ENCODE data around the gene PRKAR1B.
"Not testable (repeated sequence)": the region's sequence is repeated elsewhere in the genome, so short reads cannot be mapped to it uniquely, and the experiment has no call there.

PRKAR1B gene

GRCh38 chr7:756928-757560, 30.0 kb upstream of the PRKAR1B start:
- DNase-seq (ENCODE audit: low spot score): no peak

- DNase-seq (ENCODE audit: low spot score): no peak
These were observed 29.3 kb upstream of the PRKAR1B start for GRCh38 chr7:756231-756927.

- DNase-seq (ENCODE audit: low spot score): no peak
These were observed 28.3 kb upstream of the PRKAR1B start for GRCh38 chr7:755413-755805.

DNA sequence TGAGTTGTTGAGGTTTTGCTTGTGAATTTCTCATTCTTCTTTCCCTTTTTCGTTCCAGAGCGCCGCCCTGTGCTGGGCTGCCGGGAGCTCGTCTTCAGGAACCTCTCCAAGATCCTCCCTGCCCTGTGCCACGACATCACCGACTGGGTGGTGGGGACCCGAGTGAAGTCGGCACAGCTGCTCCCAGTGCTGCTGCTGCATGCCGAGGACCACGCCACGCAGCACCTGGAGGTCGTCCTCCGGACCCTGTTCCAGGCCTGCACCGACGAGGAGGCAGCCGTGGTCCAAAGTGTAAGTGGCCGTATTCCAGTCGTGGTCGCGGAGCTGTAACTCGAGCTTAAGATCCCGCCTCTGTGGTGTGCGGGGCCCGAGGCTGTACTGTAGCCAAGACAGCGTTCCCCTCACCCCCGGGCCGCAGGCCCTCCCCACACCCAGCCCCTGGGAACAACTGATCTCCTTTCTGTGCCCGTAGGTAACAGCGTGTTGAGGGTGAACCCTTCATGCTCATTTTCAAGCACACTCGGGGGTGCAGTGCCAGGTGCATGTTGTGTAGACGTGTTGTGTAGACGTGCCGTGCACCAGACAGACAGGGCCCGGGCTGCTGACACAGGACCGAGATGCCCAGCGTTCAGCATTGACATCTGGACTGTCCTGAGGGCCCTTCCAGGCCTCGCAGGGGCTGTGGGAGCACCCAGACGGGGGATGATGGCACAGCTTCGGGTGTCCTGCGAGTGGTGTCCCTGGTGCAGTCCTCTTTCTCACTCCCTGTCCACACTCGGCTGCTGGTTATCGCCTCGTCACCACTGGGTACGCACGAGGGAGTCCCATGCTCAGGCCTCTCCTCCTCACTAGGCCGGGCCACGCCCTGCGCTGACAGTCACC, 27.7 kb upstream of the PRKAR1B start:
- DNase-seq (ENCODE audit: low spot score): no peak

DNA sequence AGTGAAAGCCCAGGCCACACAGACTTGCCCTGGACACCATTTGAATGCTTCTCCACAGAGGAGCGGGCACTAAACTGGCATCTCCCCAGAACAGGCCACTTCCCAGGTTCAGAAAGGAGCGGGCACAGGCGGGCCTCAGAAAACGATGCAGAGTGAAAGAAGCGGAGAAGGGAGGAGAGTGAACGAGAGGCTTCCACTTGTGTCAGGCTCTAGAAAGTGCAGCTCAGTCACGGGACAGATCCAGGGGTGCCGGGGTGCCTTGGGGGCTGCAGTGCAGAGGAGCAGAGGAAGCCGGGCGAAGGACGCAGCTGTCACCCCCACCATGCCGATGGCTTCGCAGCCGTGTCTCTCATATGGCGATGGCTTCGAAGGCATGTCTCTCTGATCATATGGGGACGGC, 26.1 kb upstream of the PRKAR1B start:
- DNase-seq (ENCODE audit: low spot score): no peak

- DNase-seq (ENCODE audit: low spot score): not testable (repeated sequence)
These were observed 25.2 kb upstream of the PRKAR1B start for GRCh38 chr7:752256-752655.

GRCh38 chr7:751826-752225, 24.7 kb upstream of the PRKAR1B start:
- no peak for DNase-seq (ENCODE audit: low spot score)

DNA sequence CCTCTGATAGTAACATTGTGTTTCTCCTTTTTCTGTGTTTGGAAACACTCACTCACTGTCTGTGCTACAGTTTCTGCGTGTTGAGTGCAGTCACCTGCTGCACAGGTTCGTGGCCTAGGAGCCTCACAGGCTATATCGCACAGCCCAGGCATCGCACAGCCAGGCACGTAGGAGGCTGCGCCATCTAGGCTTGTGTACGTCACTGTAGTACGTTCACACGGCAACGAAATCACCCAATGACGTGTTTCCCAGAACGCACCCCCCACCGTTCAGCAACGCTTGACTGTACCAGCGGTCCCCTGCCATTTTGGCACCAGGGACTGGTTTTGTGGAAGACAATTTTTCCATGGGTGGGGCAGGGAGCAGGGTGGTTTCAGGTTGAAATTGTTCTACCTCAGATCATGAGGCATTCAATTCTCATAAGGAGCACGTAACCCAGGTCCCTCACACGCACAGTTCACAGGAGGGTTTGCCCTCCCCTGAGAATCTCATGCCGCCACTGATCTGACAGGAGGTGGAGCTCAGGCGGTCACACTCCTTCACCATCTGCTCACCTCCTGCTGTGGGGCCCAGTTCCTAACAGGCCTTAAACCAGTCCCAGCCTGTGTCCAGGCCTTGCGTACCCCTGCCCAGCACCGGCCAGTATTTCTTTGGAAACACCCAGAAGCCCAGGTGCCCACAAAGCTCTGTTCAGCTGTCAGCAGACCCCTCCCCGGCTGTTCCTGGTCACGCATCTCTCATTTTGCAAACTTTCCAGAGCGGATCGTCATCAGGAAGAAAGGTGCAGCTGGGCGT, 23.2 kb upstream of the PRKAR1B start:
- no peak for DNase-seq (ENCODE audit: low spot score)

DNA sequence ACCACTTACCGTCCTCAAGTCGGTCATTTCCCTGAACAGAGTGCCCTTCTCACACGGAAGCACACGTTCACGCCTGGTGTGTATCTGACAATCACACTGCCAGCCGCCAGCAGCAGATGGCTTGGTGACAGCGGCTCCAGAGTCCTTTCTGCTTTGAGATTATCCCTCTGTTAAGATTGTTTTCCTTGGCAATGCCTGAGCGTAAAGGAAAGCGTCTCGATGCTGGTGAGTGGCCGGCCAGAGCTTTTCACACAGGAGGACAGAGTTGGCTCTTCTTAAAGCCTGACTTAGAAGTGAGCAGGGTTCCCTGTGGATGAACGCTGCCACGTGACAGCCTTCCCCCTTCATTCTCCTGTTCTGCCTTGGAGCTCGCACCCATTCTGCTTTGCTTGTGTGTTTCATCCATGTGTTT, 22.1 kb upstream of the PRKAR1B start:
- DNase-seq (ENCODE audit: low spot score): no peak

- DNase-seq (ENCODE audit: low spot score): no peak
These were observed 21.4 kb upstream of the PRKAR1B start for GRCh38 chr7:748446-748845.

DNA sequence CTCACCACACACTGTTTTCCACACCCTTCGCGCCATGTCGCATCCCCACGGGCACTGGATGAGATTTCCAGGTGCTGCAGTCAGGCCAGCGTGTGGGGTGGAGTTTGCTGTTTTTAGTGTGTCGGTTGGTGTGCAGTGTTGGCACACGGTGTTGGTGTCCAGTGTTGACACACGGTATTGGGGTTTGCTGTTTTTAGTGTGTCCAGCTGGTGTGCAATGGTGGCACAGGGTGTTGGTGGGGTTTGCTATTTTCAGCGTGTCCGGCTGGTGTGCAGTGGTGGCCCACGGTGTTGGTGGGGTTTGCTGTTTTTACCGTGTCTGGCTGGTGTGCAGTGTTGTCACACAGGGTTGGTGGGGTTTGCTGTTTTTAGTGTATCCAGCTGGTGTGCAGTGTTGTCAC, 20.1 kb upstream of the PRKAR1B start:
- no peak for DNase-seq (ENCODE audit: low spot score)

DNA sequence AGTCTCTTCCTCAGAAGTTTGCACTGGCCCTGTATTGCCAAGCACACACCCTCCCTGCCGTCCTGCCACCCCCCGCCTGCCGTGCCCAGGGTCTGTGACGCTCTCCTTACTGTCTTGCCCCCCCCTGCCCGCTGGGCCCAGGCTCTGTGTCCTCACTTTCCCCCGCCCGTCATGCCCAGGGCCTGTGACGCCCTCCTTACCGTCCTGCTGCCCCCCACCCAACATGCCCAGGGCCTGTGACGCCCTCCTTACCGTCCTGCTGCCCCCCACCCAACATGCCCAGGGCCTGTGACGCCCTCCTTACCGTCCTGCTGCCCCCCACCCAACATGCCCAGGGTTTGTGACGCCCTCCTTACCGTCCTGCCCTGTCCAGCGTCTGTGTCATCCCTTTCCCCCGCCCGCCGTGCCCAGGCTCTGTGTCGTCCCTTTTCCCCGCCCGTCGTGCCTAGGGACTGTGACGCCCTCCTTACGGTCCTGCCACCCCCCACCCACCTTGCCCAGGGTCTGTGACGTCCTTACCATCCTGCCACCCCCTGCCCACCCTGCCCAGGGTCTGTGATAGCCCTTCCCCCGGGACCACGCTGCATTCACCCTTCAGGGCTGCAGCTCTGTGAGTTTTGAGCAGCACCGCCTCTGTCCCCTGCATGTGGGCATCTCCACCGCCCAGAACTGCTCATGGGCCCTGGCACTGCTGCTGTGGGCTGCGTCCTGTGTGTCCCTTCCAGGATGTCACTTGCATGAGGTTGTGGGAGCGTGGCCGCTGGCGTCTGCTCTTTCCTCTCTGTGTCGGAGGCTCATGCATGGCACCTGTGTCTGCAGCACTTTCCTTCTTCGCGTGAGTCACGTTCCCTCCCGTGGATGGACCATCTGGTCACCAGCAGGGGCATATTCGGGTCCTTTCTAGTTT, 19.3 kb upstream of the PRKAR1B start:
- no peak for DNase-seq (ENCODE audit: low spot score)

DNA sequence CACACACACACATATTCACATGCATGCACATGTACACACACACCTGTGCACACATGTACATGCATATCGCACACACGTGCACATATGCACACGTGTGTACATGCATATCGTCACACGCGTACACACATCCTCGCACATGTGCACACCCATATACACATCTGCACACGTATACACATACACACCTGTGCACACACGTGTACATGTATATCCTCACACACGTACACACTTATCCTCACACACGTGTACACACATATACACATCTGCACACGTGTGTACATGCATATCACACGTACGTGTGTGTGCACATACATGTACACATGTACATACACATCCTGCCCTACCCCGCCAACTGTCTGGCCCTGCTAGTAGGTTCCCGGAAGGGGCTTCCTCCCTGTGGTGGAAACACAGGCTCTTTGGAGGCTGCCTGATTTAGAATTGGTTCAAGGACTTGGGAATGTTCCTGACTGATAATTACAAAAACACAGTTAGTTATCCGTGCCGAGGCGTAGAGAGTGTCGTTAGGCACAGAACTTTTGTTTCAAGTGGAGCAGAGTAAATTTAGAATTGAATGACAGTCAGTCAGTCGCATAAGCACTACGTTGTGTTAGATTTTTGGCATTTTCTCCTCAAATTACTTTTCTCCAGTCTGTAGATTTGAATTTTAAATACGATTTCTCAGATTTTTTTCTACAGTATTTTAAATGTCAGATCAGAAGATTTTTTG, 18.5 kb upstream of the PRKAR1B start:
- DNase-seq (ENCODE audit: low spot score): no peak

DNA sequence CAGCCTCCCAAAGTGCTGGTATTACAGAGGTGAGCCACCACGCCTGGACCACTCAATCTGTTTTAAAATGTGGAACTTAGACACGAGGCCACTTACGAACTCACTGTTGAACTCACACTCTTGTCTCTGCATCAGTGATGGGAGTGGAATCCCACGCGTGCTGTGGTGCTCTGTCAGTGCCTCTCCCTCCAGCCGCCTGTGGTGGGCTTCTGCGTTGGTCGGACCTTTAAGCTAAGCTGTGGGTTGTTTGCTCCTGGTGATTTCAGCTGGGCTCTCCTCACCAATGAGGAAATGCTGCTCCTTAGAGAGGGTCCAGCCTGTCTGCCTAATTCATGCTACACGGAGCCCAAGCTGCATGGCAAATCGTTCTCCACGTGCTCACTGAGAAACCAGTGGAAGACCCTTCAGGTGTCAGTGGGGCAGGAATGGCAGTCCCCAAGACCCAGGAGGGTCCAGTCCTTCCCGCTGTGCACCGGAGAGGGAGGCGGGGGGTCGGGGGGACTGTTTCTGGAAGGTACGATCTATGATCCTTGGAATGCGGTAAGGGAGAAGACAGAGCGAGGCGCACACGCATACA, 17.9 kb upstream of the PRKAR1B start:
- DNase-seq (ENCODE audit: low spot score): no peak

- DNase-seq (ENCODE audit: low spot score): not testable (repeated sequence)
These were observed 17.0 kb upstream of the PRKAR1B start for GRCh38 chr7:744128-744520.

- DNase-seq (ENCODE audit: low spot score): not testable (repeated sequence)
These were observed 16.5 kb upstream of the PRKAR1B start for GRCh38 chr7:743341-744127.

DNA sequence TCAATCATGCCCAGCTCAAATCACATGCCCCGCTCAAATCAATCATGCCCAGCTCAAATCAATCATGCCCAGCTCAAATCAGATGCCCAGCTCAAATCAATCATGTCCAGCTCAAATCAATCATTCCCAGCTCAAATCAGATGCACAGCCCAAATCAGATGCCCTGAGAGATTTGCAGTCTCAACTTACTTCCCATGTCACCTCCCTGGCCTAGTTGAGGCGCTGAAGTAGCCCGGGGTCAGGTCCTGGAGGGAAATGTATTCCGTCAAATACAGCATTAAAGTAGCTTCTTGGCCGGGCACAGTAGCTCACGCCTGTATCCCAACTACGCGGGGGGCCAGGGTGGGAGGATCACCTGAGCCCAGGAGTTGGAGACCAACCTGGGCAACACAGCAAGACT, 15.7 kb upstream of the PRKAR1B start:
- no peak for DNase-seq (ENCODE audit: low spot score)

DNA sequence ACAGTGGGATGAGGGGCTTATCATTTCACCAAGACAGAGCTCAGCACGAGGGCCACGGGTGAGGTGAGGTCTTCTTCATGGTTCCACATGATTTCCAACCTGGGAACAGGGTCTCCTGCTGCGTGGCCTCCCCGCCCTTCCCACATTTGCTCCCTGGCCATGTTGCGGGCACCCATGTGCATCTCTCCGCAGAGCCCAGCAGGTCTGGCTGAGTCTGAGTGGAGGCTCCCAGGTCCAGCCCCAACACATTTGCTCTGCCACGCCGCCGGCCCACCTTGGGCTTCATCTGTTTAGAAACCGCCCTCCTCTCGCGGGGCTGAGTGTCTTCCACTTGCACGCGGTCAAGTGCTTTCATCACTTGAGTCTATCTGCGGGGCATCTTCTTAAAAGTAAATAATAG, 14.8 kb upstream of the PRKAR1B start:
- no peak for DNase-seq (ENCODE audit: low spot score)

DNA sequence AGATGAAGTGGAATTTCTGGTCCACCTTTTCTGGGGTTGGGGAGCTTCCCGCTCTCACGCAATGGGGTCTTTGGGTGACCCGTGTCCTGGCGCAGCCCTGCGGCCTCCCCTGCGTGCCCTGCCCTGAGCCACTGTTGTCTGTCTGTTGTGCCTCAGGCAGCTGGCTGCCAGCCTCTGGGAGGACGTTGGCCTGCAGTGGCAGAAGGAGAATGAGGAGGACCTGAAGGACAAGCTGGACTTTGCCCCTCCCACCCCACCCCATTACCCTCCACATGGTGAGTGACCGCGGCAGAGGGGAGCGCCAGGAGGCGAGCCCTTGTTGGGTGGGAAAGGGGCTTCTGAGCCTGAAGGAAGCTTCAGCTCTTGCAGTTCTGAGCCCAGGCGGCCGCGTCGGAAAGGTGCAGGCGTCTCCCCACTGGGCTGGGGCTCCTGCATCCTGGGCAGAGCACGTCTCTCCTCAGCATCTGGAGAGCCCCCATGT, 14.2 kb upstream of the PRKAR1B start:
- no peak for DNase-seq (ENCODE audit: low spot score)

Data from globus pallidus (tissue), 1 donor.